IMR-90 (cell line): ENCODE data around the gene SELENOO. TPM values are rescaled to one million over a fixed set of nuclear protein-coding genes. Genes with fewer than 3 reads are reported as not detected.

Experiments used
- ATAC-seq: fragments of 200-7000 bp; cut with Tn5 transposase; 2 replicates; pipeline ENCODE4 v1.9.1; 2020; ENCODE audit warnings: low read depth, mild to moderate bottlenecking, moderate library complexity
- BruUV-seq: library from RNA; stranded (reverse); fragments of 400-500 nt; replicated peaks from 2 replicates; lab custom pipeline; 2021; lab: Mats Ljungman, UMichigan
- CTCF ChIA-PET: fragments of 300-600 bp; formaldehyde crosslinking; extraction: SDS; loops from one replicate; lab custom pipeline; 2021; ENCODE audit warnings: antibody characterized with exemption; lab: Yijun Ruan, JAX
- POLR2A ChIA-PET: fragments of 300-600 bp; sonication (Branson Sonifier 250); formaldehyde crosslinking; loops from one replicate; lab custom pipeline; 2022; ENCODE audit warnings: antibody characterized with exemption; ENCODE audit not compliant: unreplicated experiment; lab: Charles Lee
- DNase-seq: peaks from one replicate; pipeline ENCODE4 v3.0.0; 2013
- H2AFZ ChIP-seq: replicated peaks from 2 replicates; pipeline ENCODE3; 2013; ENCODE audit warnings: low read length, mild to moderate bottlenecking; ENCODE audit not compliant: poor library complexity
- H2AK5ac ChIP-seq: 2 replicates; pipeline ENCODE4 v1.6.1; 2013; ENCODE audit warnings: low read depth, low read length, inconsistent platforms
- H2AK9ac ChIP-seq: replicated peaks from 2 replicates; pipeline ENCODE3; 2013; ENCODE audit warnings: mild to moderate bottlenecking, low read depth, low read length, moderate library complexity; ENCODE audit not compliant: poor library complexity
- H2BK120ac ChIP-seq: 2 replicates; pipeline ENCODE4 v1.6.1; 2013; ENCODE audit warnings: low read depth, low read length, inconsistent platforms
- H2BK15ac ChIP-seq: 3 replicates; pipeline ENCODE4 v1.6.1; 2013; ENCODE audit warnings: low read depth, low read length, inconsistent platforms
- H2BK20ac ChIP-seq: 2 replicates; pipeline ENCODE4 v1.6.1; 2013; ENCODE audit warnings: low read depth, mild to moderate bottlenecking, inconsistent platforms, low read length, moderate library complexity
- H2BK5ac ChIP-seq: 2 replicates; pipeline ENCODE4 v1.6.1; 2013; ENCODE audit warnings: mild to moderate bottlenecking, low read depth, low read length, inconsistent platforms; ENCODE audit not compliant: poor library complexity, severe bottlenecking
- H3K14ac ChIP-seq: replicated peaks from 2 replicates; pipeline ENCODE4 v1.6.1; 2013; ENCODE audit warnings: low read depth, low read length, inconsistent platforms
- H3K18ac ChIP-seq: 2 replicates; pipeline ENCODE4 v1.6.1; 2013; ENCODE audit warnings: low read depth, low read length, control low read depth
- H3K23ac ChIP-seq: 2 replicates; pipeline ENCODE4 v1.6.1; 2013; ENCODE audit warnings: low read depth, low read length, inconsistent platforms
- H3K27ac ChIP-seq: 2 replicates; pipeline ENCODE4 v1.5.1; 2013; ENCODE audit warnings: mild to moderate bottlenecking, control low read depth, low read length; ENCODE audit not compliant: insufficient read depth
- H3K27me3 ChIP-seq: 2 replicates; pipeline ENCODE4 v1.6.1; 2013; ENCODE audit warnings: low read length; ENCODE audit not compliant: control insufficient read depth, insufficient read depth
- H3K36me3 ChIP-seq: 2 replicates; pipeline ENCODE4 v1.6.1; 2013; ENCODE audit warnings: low read length, mixed read lengths; ENCODE audit not compliant: control insufficient read depth, insufficient read depth
- H3K4ac ChIP-seq: 2 replicates; pipeline ENCODE4 v1.6.1; 2013; ENCODE audit warnings: low read depth, low read length, inconsistent platforms
- H3K4me1 ChIP-seq: 2 replicates; pipeline ENCODE4 v1.6.1; 2013; ENCODE audit warnings: low read length, mixed read lengths; ENCODE audit not compliant: control insufficient read depth, insufficient read depth
- H3K4me2 ChIP-seq: 2 replicates; pipeline ENCODE4 v1.6.1; 2013; ENCODE audit warnings: low read depth, mild to moderate bottlenecking, control low read depth, low read length, moderate library complexity
- H3K4me3 ChIP-seq: 2 replicates; pipeline ENCODE4 v1.5.1; 2013; ENCODE audit warnings: low read depth, mild to moderate bottlenecking, control low read depth, low read length, moderate library complexity; ENCODE audit not compliant: insufficient read depth
- H3K56ac ChIP-seq: 2 replicates; pipeline ENCODE4 v1.6.1; 2013; ENCODE audit warnings: low read length, inconsistent platforms; ENCODE audit not compliant: insufficient read depth; ENCODE audit errors: extremely low read depth
- H3K79me1 ChIP-seq, 2 experiments: 2 replicates each; pipeline ENCODE4 v1.6.1; 2013; ENCODE audit warnings: low read length in 2 of 2, inconsistent platforms in 1 of 2, low read depth in 1 of 2
- H3K9ac ChIP-seq: 2 replicates; pipeline ENCODE4 v1.6.1; 2013; ENCODE audit warnings: low read depth, low read length, control low read depth
- H3K9me1 ChIP-seq: 2 replicates; pipeline ENCODE4 v1.6.1; 2013; ENCODE audit warnings: low read length, inconsistent platforms; ENCODE audit not compliant: insufficient read depth
- H3K9me3 ChIP-seq: 2 replicates; pipeline ENCODE4 v1.6.1; 2013; ENCODE audit warnings: low read length; ENCODE audit not compliant: control insufficient read depth, insufficient read depth
- H4K20me1 ChIP-seq: 2 replicates; pipeline ENCODE4 v1.6.1; 2013; ENCODE audit warnings: low read length, inconsistent platforms; ENCODE audit not compliant: insufficient read depth
- H4K5ac ChIP-seq: 2 replicates; pipeline ENCODE4 v1.6.1; 2013; ENCODE audit warnings: mild to moderate bottlenecking, low read depth, low read length, control low read depth
- H4K8ac ChIP-seq, 2 experiments: 2 replicates each; pipeline ENCODE4 v1.6.1; 2013; ENCODE audit warnings: low read depth in 2 of 2, low read length in 2 of 2, control low read depth in 1 of 2, inconsistent platforms in 1 of 2
- H4K91ac ChIP-seq: 2 replicates; pipeline ENCODE4 v1.6.1; 2013; ENCODE audit warnings: low read depth, low read length, inconsistent platforms; ENCODE audit not compliant: insufficient read depth
- MAZ ChIP-seq: IDR thresholded peaks from 2 replicates; pipeline ENCODE4 v1.6.1; 2012; ENCODE audit warnings: low read depth, mild to moderate bottlenecking, low read length, improper control_type of control experiment, moderate library complexity, borderline replicate concordance
- POLR2A ChIP-seq: IDR thresholded peaks from 2 replicates; pipeline ENCODE4 v1.6.1; 2012; ENCODE audit warnings: mild to moderate bottlenecking, low read depth, low read length
- WGBS, 2 experiments: methylation state at CpG; one replicate each; pipeline versions ENCODE4 v1.1.5 to v1.1.7; 2013; ENCODE audit warnings: missing lambda C conversion rate in 2 of 2; ENCODE audit not compliant: insufficient read length in 1 of 2; ENCODE audit errors: extremely low coverage in 2 of 2; 5-methylcytosine and 5-hydroxymethylcytosine counted together
- dilution Hi-C: fragments of 300-500 bp; cut with HindIII; formaldehyde crosslinking; loops from one replicate; pipeline ENCODE4 v1.14.3; 2018; ENCODE audit warnings: low sequenced_read_pairs; ENCODE audit not compliant: unreplicated experiment
- in situ Hi-C: fragments of 300-500 bp; cut with MboI; formaldehyde crosslinking; loops from 3 replicates; pipeline ENCODE4 v1.14.3; 2019; ENCODE audit warnings: low sequenced_read_pairs, inconsistent platforms, mixed read lengths
- intact Hi-C: fragments of 100-400 bp; cut with micrococcal nuclease; formaldehyde crosslinking; loops from 2 replicates; pipeline ENCODE4 v1.10.0; 2022
- polyA plus RNA-seq, 3 experiments: library from polyadenylated mRNA; depleted of rRNA; stranded (reverse); fragments of >200 nt; gene quantifications; 2 replicates each; pipeline ENCODE4 v1.2.3, GENCODE V29; 2012; ENCODE audit warnings: low replicate concordance in 1 of 3
- total RNA-seq: library from RNA; depleted of rRNA; stranded (reverse); fragments of >200 nt; gene quantifications from 2 replicates; pipeline ENCODE4 v1.2.3, GENCODE V29; 2012
- TF ChIP-seq, protein P1 (sequence below): fragments of 150-350 bp; IDR thresholded peaks from 2 replicates; pipeline ENCODE4 v1.6.1; 2017; ENCODE audit warnings: mild to moderate bottlenecking, antibody characterized with exemption, low read length, low read depth

Gene SELENOO
- total and polyA plus RNA-seq, 2 of the 4 experiments (the other 2 are of a cell fraction) = 10.4 to 21.4 TPM

DNA sequence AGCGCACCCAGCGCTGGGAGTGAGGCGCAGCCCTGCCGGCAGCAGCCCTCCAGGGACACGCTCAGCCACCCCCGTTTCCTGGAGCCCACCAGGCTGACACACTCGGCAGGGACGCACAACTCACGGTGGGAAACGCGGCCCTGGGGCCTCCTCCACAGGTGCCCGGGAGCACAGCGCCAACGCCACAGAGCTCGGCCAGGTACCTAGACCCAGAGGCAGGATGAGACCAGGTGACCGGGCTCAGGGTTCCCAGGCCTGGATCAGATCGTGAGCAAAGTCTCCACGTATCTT is 26.0 kb downstream of the SELENOO start:
- ATAC-seq = no peak
- Histone ChIP-seq H2BK20ac (no peak overlapping the region), H3K79me1 (peaks cover 0 to 18% of the 10 kb centered on the region in 2 experiments; a peak in 1 of 4 replicates), H3K23ac (no peak overlapping the region), H4K91ac (no peak overlapping the region), H3K56ac (no peak overlapping the region), H3K9me3 (no peaks in the 10 kb centered on the region), H4K8ac (no peak overlapping the region), H3K4me1 (no peaks in the 10 kb centered on the region), H3K4me3 (no peak overlapping the region), H3K27ac (no peak overlapping the region), H4K20me1 (no peaks in the 10 kb centered on the region; the same call in 1 of the 2 replicates), H3K14ac (no peak overlapping the region), H3K27me3 (no peaks in the 10 kb centered on the region), H3K4ac (no peak overlapping the region), H3K4me2 (no peak overlapping the region), H3K9ac (no peak overlapping the region), H2AFZ (no peak overlapping the region), H3K36me3 (peaks cover 55% of the 10 kb centered on the region), H2BK15ac (no peak overlapping the region), H2BK120ac (no peak overlapping the region), H2BK5ac (no peak overlapping the region), H2AK9ac (no peak overlapping the region), H4K5ac (no peak overlapping the region), H2AK5ac (no peak overlapping the region), H3K9me1 (peaks cover 3% of the 10 kb centered on the region; the same call in 1 of the 2 replicates), H3K18ac (no peak overlapping the region)
- dilution Hi-C loops (no loop called here), in situ Hi-C loops (no loop called here), intact Hi-C loops (no loop called here)
- ChIA-PET CTCF (no interaction called here), POLR2A (no interaction called here)
- DNase-seq = no peak
- BruUV-seq = no TSS peak
- 91% methylated on average over 10 of the region's 18 CpGs; no CpG with 5 or more reads in 1 of the 2 experiments for WGBS, 2 experiments
- TF ChIP-seq, protein P1, sequence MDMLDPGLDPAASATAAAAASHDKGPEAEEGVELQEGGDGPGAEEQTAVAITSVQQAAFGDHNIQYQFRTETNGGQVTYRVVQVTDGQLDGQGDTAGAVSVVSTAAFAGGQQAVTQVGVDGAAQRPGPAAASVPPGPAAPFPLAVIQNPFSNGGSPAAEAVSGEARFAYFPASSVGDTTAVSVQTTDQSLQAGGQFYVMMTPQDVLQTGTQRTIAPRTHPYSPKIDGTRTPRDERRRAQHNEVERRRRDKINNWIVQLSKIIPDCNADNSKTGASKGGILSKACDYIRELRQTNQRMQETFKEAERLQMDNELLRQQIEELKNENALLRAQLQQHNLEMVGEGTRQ = no peak
- TF ChIP-seq MAZ (no peak), POLR2A (no peak)
